Thyroid gland (tissue), 4 donors: ENCODE data around the gene EGFL8. TPM values are rescaled to one million over a fixed set of nuclear protein-coding genes. Genes with fewer than 3 reads are reported as not detected.

Experiments
- DNase-seq, 2 donors: peaks; one replicate each; pipeline ENCODE4 v3.0.0-alpha.2; 2019
- H3K27ac ChIP-seq, 3 donors: fragments of 200-600 bp; sonication (generic); 1 replicate in 2 of 3; 2 replicates in 1 of 3; pipeline ENCODE4 v1.5.1; 2016 to 2019; ENCODE audit warnings: mild to moderate bottlenecking in 1 of 3, moderate library complexity in 1 of 3
- H3K27me3 ChIP-seq: fragments of 200-600 bp; sonication (generic); one replicate; pipeline ENCODE4 v1.5.1; 2019
- H3K36me3 ChIP-seq, 2 donors: fragments of 200-600 bp; sonication (generic); one replicate each; pipeline ENCODE4 v1.5.1; 2016 to 2019
- H3K4me1 ChIP-seq, 2 donors: fragments of 200-600 bp; sonication (generic); one replicate each; pipeline ENCODE4 v1.5.1; 2017 to 2019
- H3K4me3 ChIP-seq, 3 donors: fragments of 200-600 bp; sonication (generic); replicated peaks in 1 of 3; 1 replicate in 2 of 3; 2 replicates in 1 of 3; pipeline ENCODE4 v1.5.1; 2016; ENCODE audit warnings: mild to moderate bottlenecking in 1 of 3
- H3K9me3 ChIP-seq: fragments of 200-600 bp; sonication (generic); one replicate; pipeline ENCODE4 v1.5.1; 2017
- POLR2A ChIP-seq, 2 donors: fragments of 450-650 bp; IDR thresholded peaks; one replicate each; pipeline ENCODE4 v1.6.1; 2017; ENCODE audit warnings: antibody characterized with exemption in 2 of 2, mild to moderate bottlenecking in 2 of 2, moderate library complexity in 1 of 2
- WGBS, 2 donors: methylation state at CpG; one replicate each; pipeline ENCODE4 v1.1.5; 2017; 5-methylcytosine and 5-hydroxymethylcytosine counted together
- intact Hi-C: fragments of 100-400 bp; cut with DNase I; formaldehyde crosslinking; loops from one replicate; pipeline ENCODE4 v1.15.1; 2023
- total RNA-seq, 4 donors: library from RNA; depleted of rRNA; stranded (reverse); fragments of >200 nt; gene quantifications; one replicate each; pipeline ENCODE4 v1.2.3, GENCODE V29; 2016
- TF ChIP-seq, protein P1 (sequence below), 6 experiments: fragments of 200-600 bp in 3 of 6; fragments of 450-650 bp in 3 of 6; sonication (generic) in 3 of 6; IDR thresholded peaks; one replicate each; pipeline ENCODE4 v1.5.1; 2016 to 2019; ENCODE audit warnings: antibody characterized with exemption in 6 of 6, mild to moderate bottlenecking in 2 of 6, inconsistent platforms in 1 of 6, moderate library complexity in 1 of 6

The EGFL8 gene
- total RNA-seq, 4 donors from 2014 or later, result 2.3 to 9.8 (median 6.5) TPM

DNA sequence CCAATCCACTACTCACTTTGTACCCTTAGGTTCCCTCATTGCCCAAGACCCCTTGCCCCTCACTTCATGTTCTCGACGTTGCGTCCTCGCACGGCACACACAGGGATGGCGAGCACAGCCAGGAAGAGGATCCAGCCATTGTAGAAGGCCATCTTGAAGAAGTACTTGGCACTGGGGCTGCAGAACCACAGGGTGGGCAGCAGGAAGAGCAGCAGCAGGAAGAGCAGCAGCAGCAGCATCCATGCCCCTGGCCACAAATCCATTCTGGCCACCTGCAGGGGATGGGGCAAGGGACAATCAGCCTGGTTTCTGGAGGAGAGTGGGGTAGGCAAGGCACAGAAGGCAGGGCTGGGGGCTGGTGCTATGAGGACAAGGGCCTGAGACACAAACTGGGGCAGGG is 6.8 kb downstream of the EGFL8 start:
- 94 to 96% methylated on average over 6 of the region's 6 CpGs for WGBS, 2 donors
- DNase-seq, result no peak
- Histone ChIP-seq H3K27ac (no peak overlapping the region), H3K9me3 (no peaks in the 10 kb centered on the region), H3K4me1 (peaks cover 8% of the 10 kb centered on the region in 2 donors), H3K27me3 (no peaks in the 10 kb centered on the region), H3K4me3 (no peak overlapping the region), H3K36me3 (peaks cover 8 to 32% of the 10 kb centered on the region in 2 donors)
- intact Hi-C loops, result no loop called here
- TF ChIP-seq, protein P1, sequence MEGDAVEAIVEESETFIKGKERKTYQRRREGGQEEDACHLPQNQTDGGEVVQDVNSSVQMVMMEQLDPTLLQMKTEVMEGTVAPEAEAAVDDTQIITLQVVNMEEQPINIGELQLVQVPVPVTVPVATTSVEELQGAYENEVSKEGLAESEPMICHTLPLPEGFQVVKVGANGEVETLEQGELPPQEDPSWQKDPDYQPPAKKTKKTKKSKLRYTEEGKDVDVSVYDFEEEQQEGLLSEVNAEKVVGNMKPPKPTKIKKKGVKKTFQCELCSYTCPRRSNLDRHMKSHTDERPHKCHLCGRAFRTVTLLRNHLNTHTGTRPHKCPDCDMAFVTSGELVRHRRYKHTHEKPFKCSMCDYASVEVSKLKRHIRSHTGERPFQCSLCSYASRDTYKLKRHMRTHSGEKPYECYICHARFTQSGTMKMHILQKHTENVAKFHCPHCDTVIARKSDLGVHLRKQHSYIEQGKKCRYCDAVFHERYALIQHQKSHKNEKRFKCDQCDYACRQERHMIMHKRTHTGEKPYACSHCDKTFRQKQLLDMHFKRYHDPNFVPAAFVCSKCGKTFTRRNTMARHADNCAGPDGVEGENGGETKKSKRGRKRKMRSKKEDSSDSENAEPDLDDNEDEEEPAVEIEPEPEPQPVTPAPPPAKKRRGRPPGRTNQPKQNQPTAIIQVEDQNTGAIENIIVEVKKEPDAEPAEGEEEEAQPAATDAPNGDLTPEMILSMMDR (IDR thresholded peaks at IDR 0.05), result no peak
- TF ChIP-seq POLR2A (IDR thresholded peaks at IDR 0.05), result no peak

DNA sequence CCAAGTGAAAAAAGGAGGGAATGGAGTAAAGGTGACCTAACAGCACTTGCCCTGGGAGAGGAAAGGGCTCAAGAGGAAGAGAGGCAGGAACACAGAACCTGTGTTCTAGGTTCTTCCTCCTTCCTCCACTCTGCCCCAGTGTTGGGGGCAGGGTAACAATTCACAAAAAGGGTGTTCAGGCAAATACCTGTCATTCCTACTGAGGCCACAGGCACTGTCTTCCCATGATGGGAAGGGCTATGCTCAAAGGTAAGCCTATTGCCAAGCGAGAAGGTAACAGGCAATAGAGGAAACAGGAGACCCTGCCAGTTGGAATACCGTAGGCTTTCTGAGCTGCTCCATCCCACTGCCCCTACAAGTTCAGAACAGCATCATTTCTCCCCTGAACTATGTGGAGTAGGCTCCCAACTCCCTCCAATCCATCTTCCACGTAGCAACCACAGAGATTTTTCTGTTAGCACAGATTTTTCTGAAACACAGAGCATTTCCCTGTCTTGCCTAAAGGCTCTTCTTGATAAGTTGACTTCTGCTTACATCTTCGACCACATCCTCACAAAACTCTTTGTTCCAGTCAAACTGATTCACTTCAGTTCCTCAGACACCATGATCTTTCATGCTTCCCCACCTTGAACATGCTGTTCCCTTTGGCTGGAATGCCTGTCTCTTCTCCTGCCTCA is 8.8 kb downstream of the EGFL8 start:
- WGBS, 2 donors, result 72 to 82% methylated on average over 4 of the region's 4 CpGs
- H3K9me3 ChIP-seq, result no peaks in the 10 kb centered on the region
- intact Hi-C loops, result no loop called here
- peaks cover 0 to 16% of the 10 kb centered on the region in 2 donors for H3K36me3 ChIP-seq
- no peaks in the 10 kb centered on the region for H3K27me3 ChIP-seq
- H3K4me3 ChIP-seq, result no peak overlapping the region
- TF ChIP-seq POLR2A (IDR thresholded peaks at IDR 0.05), result no peak
- TF ChIP-seq, protein P1 (IDR thresholded peaks at IDR 0.05), result no peak
- peaks cover 12 to 19% of the 10 kb centered on the region in 2 donors for H3K4me1 ChIP-seq
- H3K27ac ChIP-seq, result no peak overlapping the region
- no peak for DNase-seq

DNA sequence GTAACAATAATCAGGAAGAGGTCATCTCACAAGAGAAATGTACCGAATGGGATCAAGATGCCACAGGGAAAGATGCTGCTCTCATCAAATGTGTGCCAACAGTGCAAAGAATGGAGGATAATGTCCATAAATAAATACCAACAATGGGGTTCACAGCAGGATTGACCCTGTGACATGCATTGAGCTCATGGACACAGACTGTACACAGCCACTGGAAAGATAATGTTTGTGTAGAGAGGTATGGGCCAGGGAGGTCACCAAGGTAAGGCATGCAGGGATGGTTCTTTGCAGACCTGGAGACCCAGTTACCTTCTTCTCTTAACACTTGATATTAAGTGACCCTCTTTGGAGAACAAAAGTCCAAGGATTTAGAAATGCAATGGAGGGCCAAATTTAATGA is 10.0 kb downstream of the EGFL8 start:
- Histone ChIP-seq H3K4me3 (no peak overlapping the region), H3K9me3 (no peaks in the 10 kb centered on the region), H3K4me1 (peaks cover 19 to 26% of the 10 kb centered on the region in 2 donors), H3K27me3 (no peaks in the 10 kb centered on the region), H3K36me3 (peaks cover 0 to 11% of the 10 kb centered on the region in 2 donors), H3K27ac (no peak overlapping the region)
- 88 to 92% methylated on average over 1 of the region's 1 CpG for WGBS, 2 donors
- intact Hi-C loops, result no loop called here
- DNase-seq, result no peak
- TF ChIP-seq, protein P1 (IDR thresholded peaks at IDR 0.05), result no peak
- TF ChIP-seq POLR2A (IDR thresholded peaks at IDR 0.05), result no peak

DNA sequence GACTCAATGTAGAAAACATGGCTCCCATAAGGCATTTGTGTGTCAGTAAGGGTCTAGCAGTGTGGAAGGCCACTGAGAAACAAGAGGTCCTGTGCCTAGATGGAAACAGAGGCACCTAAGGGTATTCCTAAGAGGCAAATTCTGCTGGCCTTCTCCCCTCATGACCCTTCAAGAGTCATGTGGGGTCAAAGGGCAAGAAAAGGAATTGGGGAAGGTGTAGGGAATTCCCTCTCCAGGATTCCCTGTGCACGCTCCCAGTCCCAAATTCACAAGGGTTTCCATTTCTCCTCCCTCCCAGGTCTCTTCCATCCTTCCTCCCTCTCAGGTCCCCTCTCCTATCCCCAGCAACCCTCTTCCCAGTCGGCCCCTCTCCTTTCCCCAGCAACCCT is 10.9 kb downstream of the EGFL8 start:
- H3K4me3 ChIP-seq, result peak overlapping the region; percentile 72 to 98 (median 96)
- 11 to 16% methylated on average over 2 of the region's 2 CpGs for WGBS, 2 donors
- H3K9me3 ChIP-seq, result no peaks in the 10 kb centered on the region
- H3K27me3 ChIP-seq, result no peaks in the 10 kb centered on the region
- intact Hi-C loops, result no loop called here
- TF ChIP-seq, protein P1 (IDR thresholded peaks at IDR 0.05), result no peak
- no peak for TF ChIP-seq POLR2A (IDR thresholded peaks at IDR 0.05)
- no peak for DNase-seq
- peak overlapping the region in 2 of 3 donors; percentile 94 for H3K27ac ChIP-seq
- H3K36me3 ChIP-seq, result peaks cover 0 to 4% of the 10 kb centered on the region in 2 donors
- peaks cover 25 to 35% of the 10 kb centered on the region in 2 donors for H3K4me1 ChIP-seq

DNA sequence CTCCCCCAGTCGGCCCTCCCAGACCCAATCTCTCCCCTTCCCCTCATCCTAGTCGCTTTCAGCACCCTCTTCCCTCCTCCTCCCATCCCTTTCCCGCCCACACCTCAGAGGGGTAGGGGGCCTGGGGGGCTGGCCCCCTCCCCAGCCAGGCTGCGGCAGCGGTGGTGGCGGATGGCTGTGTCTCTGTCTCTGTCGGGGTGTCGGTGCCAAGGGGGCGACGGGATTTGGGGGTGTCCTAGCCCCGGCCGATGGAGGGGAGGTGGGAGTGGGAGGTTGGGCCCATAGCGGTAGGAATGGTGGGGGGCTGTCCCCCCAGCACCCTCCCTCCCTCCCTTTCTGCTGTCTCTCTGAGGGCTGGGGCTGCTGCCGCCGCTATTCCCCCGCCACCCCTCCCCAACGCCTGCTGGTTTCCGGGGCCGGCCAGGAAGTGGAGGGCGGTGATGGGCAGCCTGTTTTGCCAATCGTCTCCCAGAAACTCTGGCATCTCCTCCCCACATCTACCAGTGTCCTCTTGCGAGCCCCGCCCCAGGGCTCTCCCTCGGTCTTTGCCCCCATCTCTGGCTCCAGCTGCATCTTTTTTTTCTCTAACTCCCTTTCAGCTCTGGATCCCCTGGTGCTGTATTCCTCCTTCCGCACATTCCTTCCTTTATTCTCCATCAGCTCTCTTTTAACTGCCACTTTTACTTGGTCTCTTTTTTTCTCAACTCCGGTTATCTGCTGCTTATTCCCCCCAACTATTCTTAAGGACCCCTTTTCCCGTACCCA is 11.5 kb downstream of the EGFL8 start, which contains the start of gene AGPAT1:
Gene AGPAT1, minus strand, starts transcription at position 374 of the 765 bp plus-strand sequence. CDS start 4,588 bp downstream, outside the sequence.
- Histone ChIP-seq H3K36me3 (peaks cover 0 to 1% of the 10 kb centered on the region in 2 donors), H3K4me1 (peaks cover 25 to 35% of the 10 kb centered on the region in 2 donors), H3K9me3 (no peaks in the 10 kb centered on the region), H3K27me3 (no peaks in the 10 kb centered on the region), H3K4me3 (peak within 1 kb of the TSS; percentile 72 to 98 (median 96)), H3K27ac (peak within 1 kb of the TSS; percentile 94 to 96 (median 94))
- WGBS, 2 donors, result 0% methylated on average over 19 to 22 of the region's 27 CpGs
- DNase-seq, result peak; percentile 96
- TF ChIP-seq POLR2A (IDR thresholded peaks at IDR 0.05), result peak in 1 of 2 donors; percentile 80
- TF ChIP-seq, protein P1 (IDR thresholded peaks at IDR 0.05), result no peak
- intact Hi-C loops, result no loop called here
